Activated T-helper 1 cell treated with Interleukin-2 at 50 U/mL for 16 hours (primary cell): ENCODE results near the gene TRIM40.
"Not testable (repeated sequence)": the region's sequence is repeated elsewhere in the genome, so short reads cannot be mapped to it uniquely, and the experiment has no call there.

Experiments used
- DNase-seq: peaks from one replicate; pipeline ENCODE4 v3.0.0-alpha.2; 2020; ENCODE audit warnings: low read depth

TRIM40 gene

GRCh38 chr6:30113841-30114240 is 22.1 kb upstream of the TRIM40 start:
- DNase-seq: no peak

- no peak for DNase-seq
These were observed 19.2 kb upstream of the TRIM40 start for GRCh38 chr6:30116724-30117123.

GRCh38 chr6:30118691-30119090 is 17.2 kb upstream of the TRIM40 start:
- not testable (repeated sequence) for DNase-seq

GRCh38 chr6:30121446-30122366 is 14.2 kb upstream of the TRIM40 start:
- DNase-seq: no peak

GRCh38 chr6:30122515-30122914 is 13.4 kb upstream of the TRIM40 start:
- DNase-seq: no peak

- no peak for DNase-seq
These were observed 8.5 kb upstream of the TRIM40 start for GRCh38 chr6:30127238-30128093.

- DNase-seq: no peak
These were observed 6.4 kb upstream of the TRIM40 start for GRCh38 chr6:30129265-30130178.

- DNase-seq: no peak
These were observed 5.7 kb upstream of the TRIM40 start for GRCh38 chr6:30130179-30130679.

- peak; percentile 44 for DNase-seq
These were observed 4.8 kb upstream of the TRIM40 start for GRCh38 chr6:30130887-30131862.

GRCh38 chr6:30131947-30132497 is 3.9 kb upstream of the TRIM40 start:
- DNase-seq: no peak

- DNase-seq: no peak
These were observed 793 bp upstream of the TRIM40 start for GRCh38 chr6:30135147-30135546.

- no peak for DNase-seq
These were observed 788 bp downstream of the TRIM40 start for GRCh38 chr6:30136570-30137286.

GRCh38 chr6:30140240-30140639 is 4.3 kb downstream of the TRIM40 start:
- DNase-seq: not testable (repeated sequence)

GRCh38 chr6:30142665-30143064 is 6.7 kb downstream of the TRIM40 start:
- DNase-seq: no peak

GRCh38 chr6:30143780-30144179 is 7.8 kb downstream of the TRIM40 start:
- no peak for DNase-seq

- no peak for DNase-seq
These were observed 8.9 kb downstream of the TRIM40 start for GRCh38 chr6:30144811-30145210.

GRCh38 chr6:30145818-30146217 is 9.9 kb downstream of the TRIM40 start:
- no peak for DNase-seq

- DNase-seq: no peak
These were observed 11.2 kb downstream of the TRIM40 start for GRCh38 chr6:30147096-30147495.

GRCh38 chr6:30149234-30149633 is 13.3 kb downstream of the TRIM40 start:
- DNase-seq: no peak
